Endodermal cell (in vitro differentiated cells): ENCODE data around the gene TRAF4. TPM values are rescaled to one million over a fixed set of nuclear protein-coding genes. Genes with fewer than 3 reads are reported as not detected.
A peak's percentile ranks its signal among the peaks of the same experiment; 100 is the strongest.
"Not testable (repeated sequence)": the region's sequence is repeated elsewhere in the genome, so short reads cannot be mapped to it uniquely, and the experiment has no call there.

Source experiments
- DNase-seq: peaks from one replicate; pipeline ENCODE4 v3.0.0-alpha.2; 2017
- H3K27ac ChIP-seq: 2 replicates; pipeline ENCODE4 v1.5.1; 2013; ENCODE audit warnings: mild to moderate bottlenecking, low read depth, low read length, moderate library complexity
- H3K27me3 ChIP-seq: 2 replicates; pipeline ENCODE4 v1.6.1; 2013; ENCODE audit warnings: mild to moderate bottlenecking, low read length, moderate library complexity; ENCODE audit not compliant: insufficient read depth, control insufficient read depth, poor library complexity, severe bottlenecking
- H3K36me3 ChIP-seq: 2 replicates; pipeline ENCODE4 v1.7.0; 2013; ENCODE audit warnings: mild to moderate bottlenecking, low read length, moderate library complexity; ENCODE audit not compliant: control insufficient read depth, insufficient read depth
- H3K4me1 ChIP-seq: one replicate; pipeline ENCODE4 v1.7.0; 2013; ENCODE audit warnings: low read length; ENCODE audit not compliant: control insufficient read depth, insufficient read depth
- H3K4me3 ChIP-seq: 2 replicates; pipeline ENCODE4 v1.5.1; 2013; ENCODE audit warnings: mild to moderate bottlenecking, low read length, moderate library complexity
- H3K9ac ChIP-seq: 2 replicates; pipeline ENCODE4 v1.6.1; 2013; ENCODE audit warnings: mild to moderate bottlenecking, low read length, moderate library complexity; ENCODE audit not compliant: poor library complexity, severe bottlenecking; ENCODE audit errors: extremely low read depth
- H3K9me3 ChIP-seq: 2 replicates; pipeline ENCODE4 v1.6.1; 2013; ENCODE audit warnings: mild to moderate bottlenecking, low read length, moderate library complexity; ENCODE audit not compliant: control insufficient read depth
- H3K27ac Mint-ChIP-seq: 2 replicates; pipeline ENCODE4 v1.8.0; 2020; ENCODE audit warnings: mixed read lengths
- H3K27me3 Mint-ChIP-seq: 2 replicates; pipeline ENCODE4 v1.8.0; 2021; ENCODE audit warnings: mild to moderate bottlenecking, mixed read lengths; ENCODE audit not compliant: insufficient read depth
- H3K36me3 Mint-ChIP-seq: 2 replicates; pipeline ENCODE4 v1.8.0; 2020; ENCODE audit warnings: low read depth, mixed read lengths
- H3K4me1 Mint-ChIP-seq: 2 replicates; pipeline ENCODE4 v1.8.0; 2020; ENCODE audit warnings: mixed read lengths
- H3K4me3 Mint-ChIP-seq: 2 replicates; pipeline ENCODE4 v1.8.0; 2020; ENCODE audit warnings: mild to moderate bottlenecking, moderate library complexity, mixed read lengths
- H3K9me3 Mint-ChIP-seq: 2 replicates; pipeline ENCODE4 v1.8.0; 2020; ENCODE audit warnings: mild to moderate bottlenecking, mixed read lengths
- WGBS, 2 experiments: methylation state at CpG; one replicate each; pipeline versions ENCODE4 v1.1.5 to v1.1.7; 2013; ENCODE audit warnings: missing lambda C conversion rate in 2 of 2, mixed read lengths in 1 of 2; ENCODE audit not compliant: insufficient coverage in 1 of 2, insufficient read length in 1 of 2; 5-methylcytosine and 5-hydroxymethylcytosine counted together
- total RNA-seq, 2 donors: library from RNA; stranded (reverse); fragmentation: NEBNext Ultra II Directional in 1 of 2; extraction: Animal tissue kit (Norgen Biotek cat#: 25700) in 1 of 2; gene quantifications; 2 replicates in 1 of 2; 3 replicates in 1 of 2; pipeline ENCODE4 v1.2.1, GENCODE V29; 2021
- TF ChIP-seq, protein P1 (sequence below): fragments of 200-600 bp; sonication (generic); conservative IDR thresholded peaks from 2 replicates; pipeline ENCODE4 v1.5.0; 2021; ENCODE audit warnings: antibody characterized with exemption, mild to moderate bottlenecking

Gene TRAF4
- total RNA-seq, 2 donors from 2014 or later = 168 to 169 TPM

GRCh38 chr17:28722417-28723158 lies 21.2 kb upstream of the TRAF4 start:
- peaks cover 47% of the 10 kb centered on the region for H3K36me3 Mint-ChIP-seq
- TF ChIP-seq, protein P1, sequence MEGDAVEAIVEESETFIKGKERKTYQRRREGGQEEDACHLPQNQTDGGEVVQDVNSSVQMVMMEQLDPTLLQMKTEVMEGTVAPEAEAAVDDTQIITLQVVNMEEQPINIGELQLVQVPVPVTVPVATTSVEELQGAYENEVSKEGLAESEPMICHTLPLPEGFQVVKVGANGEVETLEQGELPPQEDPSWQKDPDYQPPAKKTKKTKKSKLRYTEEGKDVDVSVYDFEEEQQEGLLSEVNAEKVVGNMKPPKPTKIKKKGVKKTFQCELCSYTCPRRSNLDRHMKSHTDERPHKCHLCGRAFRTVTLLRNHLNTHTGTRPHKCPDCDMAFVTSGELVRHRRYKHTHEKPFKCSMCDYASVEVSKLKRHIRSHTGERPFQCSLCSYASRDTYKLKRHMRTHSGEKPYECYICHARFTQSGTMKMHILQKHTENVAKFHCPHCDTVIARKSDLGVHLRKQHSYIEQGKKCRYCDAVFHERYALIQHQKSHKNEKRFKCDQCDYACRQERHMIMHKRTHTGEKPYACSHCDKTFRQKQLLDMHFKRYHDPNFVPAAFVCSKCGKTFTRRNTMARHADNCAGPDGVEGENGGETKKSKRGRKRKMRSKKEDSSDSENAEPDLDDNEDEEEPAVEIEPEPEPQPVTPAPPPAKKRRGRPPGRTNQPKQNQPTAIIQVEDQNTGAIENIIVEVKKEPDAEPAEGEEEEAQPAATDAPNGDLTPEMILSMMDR = no peak
- H3K9me3 Mint-ChIP-seq = no peaks in the 10 kb centered on the region
- Histone ChIP-seq H3K36me3 (peaks cover 42% of the 10 kb centered on the region), H3K9me3 (no peaks in the 10 kb centered on the region), H3K9ac (no peak overlapping the region), H3K27me3 (no peaks in the 10 kb centered on the region), H3K27ac (peak overlapping the region; percentile 16), H3K4me3 (peak overlapping the region; percentile 94), H3K4me1 (peaks cover 6% of the 10 kb centered on the region)
- H3K27me3 Mint-ChIP-seq = no peaks in the 10 kb centered on the region
- WGBS, 2 experiments = 87 to 93% methylated on average over 4 to 7 of the region's 7 CpGs
- H3K4me1 Mint-ChIP-seq = peaks cover 42% of the 10 kb centered on the region
- H3K27ac Mint-ChIP-seq = peak overlapping the region; percentile 78
- DNase-seq = no peak
- peak overlapping the region; percentile 99 for H3K4me3 Mint-ChIP-seq

GRCh38 chr17:28723159-28723835 lies 20.5 kb upstream of the TRAF4 start:
- H3K9me3 Mint-ChIP-seq = no peaks in the 10 kb centered on the region
- DNase-seq = no peak
- no peaks in the 10 kb centered on the region for H3K27me3 Mint-ChIP-seq
- peak overlapping the region; percentile 89 for H3K4me3 Mint-ChIP-seq
- no peak overlapping the region for H3K9ac ChIP-seq
- peak overlapping the region; percentile 79 for H3K27ac Mint-ChIP-seq
- H3K27me3 ChIP-seq = no peaks in the 10 kb centered on the region
- peaks cover 6% of the 10 kb centered on the region for H3K4me1 ChIP-seq
- H3K36me3 Mint-ChIP-seq = peaks cover 47% of the 10 kb centered on the region
- H3K4me1 Mint-ChIP-seq = peaks cover 40% of the 10 kb centered on the region
- no peaks in the 10 kb centered on the region for H3K9me3 ChIP-seq
- peak overlapping the region; percentile 94 for H3K4me3 ChIP-seq
- peaks cover 42% of the 10 kb centered on the region for H3K36me3 ChIP-seq
- WGBS, 2 experiments = 93 to 95% methylated on average over 4 to 6 of the region's 6 CpGs
- no peak overlapping the region for H3K27ac ChIP-seq
- TF ChIP-seq, protein P1 = no peak

GRCh38 chr17:28723836-28724499 lies 19.8 kb upstream of the TRAF4 start:
- peaks cover 47% of the 10 kb centered on the region for H3K36me3 Mint-ChIP-seq
- H3K27ac ChIP-seq, H3K27me3 ChIP-seq, H3K9me3 ChIP-seq, DNase-seq, H3K9ac ChIP-seq, H3K9me3 Mint-ChIP-seq, H3K27me3 Mint-ChIP-seq, H3K4me1 ChIP-seq: not testable (repeated sequence)
- peak overlapping the region; percentile 99 for H3K27ac Mint-ChIP-seq
- 84 to 93% methylated on average over 2 to 4 of the region's 4 CpGs for WGBS, 2 experiments
- H3K4me3 ChIP-seq = peak overlapping the region; percentile 82
- peaks cover 37% of the 10 kb centered on the region for H3K4me1 Mint-ChIP-seq
- H3K36me3 ChIP-seq = peaks cover 42% of the 10 kb centered on the region
- peak overlapping the region; percentile 89 for H3K4me3 Mint-ChIP-seq
